H1 (cell line): ENCODE data around the gene RMP24.
A peak's percentile ranks its signal among the peaks of the same experiment; 100 is the strongest.

Experiments
- CTCF ChIA-PET: fragments of 300-600 bp; sonication (Branson Sonifier 250); formaldehyde crosslinking; loops from one replicate; lab custom pipeline; 2021; ENCODE audit not compliant: partially characterized antibody; lab: Charles Lee
- POLR2A ChIA-PET: fragments of 300-600 bp; sonication (Branson Sonifier 250); formaldehyde crosslinking; loops from one replicate; lab custom pipeline; 2021; ENCODE audit warnings: inconsistent platforms; ENCODE audit not compliant: partially characterized antibody; lab: Charles Lee
- DNase-seq, 2 experiments: peaks; one replicate each; pipeline versions ENCODE4 v3.0.0 to v3.0.0-alpha.2; 2010 to 2022; ENCODE audit warnings: low spot score in 2 of 2, low read depth in 1 of 2, mixed read lengths in 1 of 2
- FAIRE-seq: peaks from 2 replicates; lab custom pipeline; 2011; peaks lifted over from hg19 to GRCh38; lab: Jason Lieb, UNC
- H2AFZ ChIP-seq: 2 replicates; pipeline ENCODE4 v1.8.1; 2012; ENCODE audit warnings: low read length, inconsistent platforms
- H2AK5ac ChIP-seq: 2 replicates; pipeline ENCODE4 v1.6.1; 2013; ENCODE audit warnings: low read depth, low read length
- H2BK120ac ChIP-seq: replicated peaks from 2 replicates; pipeline ENCODE3; 2013; ENCODE audit warnings: low read depth, low read length, inconsistent platforms
- H2BK12ac ChIP-seq: 2 replicates; pipeline ENCODE4 v1.6.1; 2013; ENCODE audit warnings: low read depth, low read length
- H2BK15ac ChIP-seq: 2 replicates; pipeline ENCODE4 v1.6.1; 2013; ENCODE audit warnings: low read length
- H2BK20ac ChIP-seq: 2 replicates; pipeline ENCODE4 v1.6.1; 2013; ENCODE audit warnings: low read length
- H2BK5ac ChIP-seq: 2 replicates; pipeline ENCODE4 v1.6.1; 2013; ENCODE audit warnings: low read depth, low read length
- H3K14ac ChIP-seq: 2 replicates; pipeline ENCODE4 v1.6.1; 2013; ENCODE audit warnings: inconsistent platforms; ENCODE audit not compliant: insufficient read length
- H3K18ac ChIP-seq: 2 replicates; pipeline ENCODE4 v1.6.1; 2013; ENCODE audit warnings: low read length; ENCODE audit errors: extremely low read depth
- H3K23ac ChIP-seq: 2 replicates; pipeline ENCODE4 v1.6.1; 2013; ENCODE audit warnings: inconsistent platforms; ENCODE audit not compliant: insufficient read length
- H3K23me2 ChIP-seq: 2 replicates; pipeline ENCODE4 v1.6.1; 2013; ENCODE audit warnings: low read depth, low read length
- H3K27ac ChIP-seq: 2 replicates; pipeline ENCODE4 v1.6.1; 2011; ENCODE audit warnings: low read depth, low read length, inconsistent platforms
- H3K27me3 ChIP-seq, 4 experiments: replicated peaks in 1 of 4; 1 replicate in 1 of 4; 2 replicates in 3 of 4; pipeline versions ENCODE4 v1.6.1 to v1.8.1; 2011 to 2013; ENCODE audit warnings: low read length in 3 of 4, mild to moderate bottlenecking in 3 of 4, inconsistent platforms in 2 of 4, mixed read lengths in 2 of 4, moderate library complexity in 1 of 4; ENCODE audit not compliant: control insufficient read depth in 3 of 4, insufficient read depth in 3 of 4; ENCODE audit errors: extremely low read depth in 1 of 4
- H3K36me3 ChIP-seq, 4 experiments: 2 replicates each; pipeline versions ENCODE4 v1.6.1 to v1.8.1; 2011 to 2013; ENCODE audit warnings: mild to moderate bottlenecking in 4 of 4, low read length in 3 of 4, moderate library complexity in 2 of 4, control low read depth in 1 of 4, inconsistent platforms in 1 of 4; ENCODE audit not compliant: insufficient read depth in 4 of 4, control insufficient read depth in 2 of 4
- H3K4ac ChIP-seq: replicated peaks from 2 replicates; pipeline ENCODE3; 2013; ENCODE audit warnings: low read length, low read depth, mixed read lengths, inconsistent platforms; ENCODE audit not compliant: insufficient read length
- H3K4me1 ChIP-seq, 4 experiments: replicated peaks in 1 of 4; 1 replicate in 1 of 4; 2 replicates in 3 of 4; pipeline versions ENCODE4 v1.6.1 to v1.8.1; 2011 to 2013; ENCODE audit warnings: low read length in 3 of 4, inconsistent platforms in 2 of 4, mixed read lengths in 1 of 4; ENCODE audit not compliant: insufficient read depth in 4 of 4, control insufficient read depth in 3 of 4
- H3K4me2 ChIP-seq, 2 experiments: 2 replicates each; pipeline versions ENCODE4 v1.6.1 to v1.8.1; 2011 to 2013; ENCODE audit warnings: low read depth in 2 of 2, low read length in 2 of 2, control low read depth in 1 of 2, inconsistent platforms in 1 of 2, mild to moderate bottlenecking in 1 of 2; ENCODE audit not compliant: insufficient read depth in 1 of 2
- H3K4me3 ChIP-seq, 4 experiments: fragments of 200-600, 300-600 bp in 1 of 4; sonication (generic), shearing (Covaris generic), sonication (Bioruptor Twin) in 1 of 4; 2 replicates each; pipeline versions ENCODE4 v1.5.1 to v1.8.1; 2011 to 2016; ENCODE audit warnings: low read length in 4 of 4, low read depth in 3 of 4, control low read depth in 2 of 4, inconsistent platforms in 2 of 4, mild to moderate bottlenecking in 2 of 4, mixed read lengths in 1 of 4, moderate library complexity in 1 of 4; ENCODE audit not compliant: insufficient read depth in 2 of 4; ENCODE audit errors: extremely low read depth in 1 of 4
- H3K56ac ChIP-seq: replicated peaks from 2 replicates; pipeline ENCODE3; 2013; ENCODE audit warnings: low read depth, mild to moderate bottlenecking, mixed read lengths, low read length, inconsistent platforms; ENCODE audit not compliant: insufficient read length
- H3K79me1 ChIP-seq: 2 replicates; pipeline ENCODE4 v1.6.1; 2013; ENCODE audit warnings: low read depth, low read length, control low read depth
- H3K79me2 ChIP-seq, 2 experiments: 2 replicates each; pipeline versions ENCODE4 v1.6.1 to v1.8.1; 2012 to 2013; ENCODE audit warnings: low read length in 2 of 2, mild to moderate bottlenecking in 2 of 2, inconsistent platforms in 1 of 2; ENCODE audit not compliant: insufficient read depth in 2 of 2, control insufficient read depth in 1 of 2
- H3K9ac ChIP-seq, 4 experiments: replicated peaks in 1 of 4; 1 replicate in 1 of 4; 2 replicates in 3 of 4; pipeline versions ENCODE4 v1.6.1 to v1.8.1; 2011 to 2013; ENCODE audit warnings: low read depth in 3 of 4, low read length in 3 of 4, control low read depth in 2 of 4, mild to moderate bottlenecking in 2 of 4, moderate library complexity in 2 of 4, inconsistent platforms in 1 of 4; ENCODE audit errors: extremely low read depth in 1 of 4
- H3K9me3 ChIP-seq, 2 experiments: 2 replicates each; pipeline versions ENCODE4 v1.6.1 to v1.8.1; 2012 to 2013; ENCODE audit warnings: mild to moderate bottlenecking in 2 of 2, moderate library complexity in 2 of 2, control low read depth in 1 of 2, inconsistent platforms in 1 of 2, low read depth in 1 of 2, low read length in 1 of 2, mixed read lengths in 1 of 2; ENCODE audit not compliant: insufficient read depth in 2 of 2
- H4K20me1 ChIP-seq, 2 experiments: replicated peaks in 1 of 2; 2 replicates each; pipeline versions ENCODE3 to v1.8.1; 2011 to 2013; ENCODE audit warnings: inconsistent platforms in 2 of 2, low read length in 2 of 2, mild to moderate bottlenecking in 1 of 2; ENCODE audit not compliant: insufficient read depth in 2 of 2, control insufficient read depth in 1 of 2
- H4K5ac ChIP-seq: 2 replicates; pipeline ENCODE4 v1.6.1; 2013; ENCODE audit warnings: low read length, low read depth, mixed read lengths, inconsistent platforms; ENCODE audit not compliant: insufficient read length
- H4K8ac ChIP-seq: 2 replicates; pipeline ENCODE4 v1.8.0; 2013; ENCODE audit warnings: mild to moderate bottlenecking, moderate library complexity, low read length, inconsistent platforms; ENCODE audit not compliant: insufficient read depth; ENCODE audit errors: extremely low read depth
- H4K91ac ChIP-seq: replicated peaks from 2 replicates; pipeline ENCODE3; 2013; ENCODE audit warnings: low read length, mixed read lengths, inconsistent platforms; ENCODE audit not compliant: insufficient read length
- CBX5 ChIP-seq: fragments of 300-800, 300-1000 bp; sonication (generic); IDR thresholded peaks from 2 replicates; pipeline ENCODE4 v1.7.1; 2016; ENCODE audit warnings: antibody characterized with exemption, low read length, low read depth
- CREB1 ChIP-seq: IDR thresholded peaks from 2 replicates; pipeline ENCODE4 v1.6.1; 2012; ENCODE audit warnings: inconsistent platforms
- EP300 ChIP-seq, 2 experiments: IDR thresholded peaks; 1 replicate in 1 of 2; 2 replicates in 1 of 2; pipeline ENCODE4 v1.6.1; 2011 to 2012; ENCODE audit warnings: low read depth in 2 of 2, low read length in 2 of 2, mild to moderate bottlenecking in 2 of 2, borderline replicate concordance in 1 of 2, inconsistent platforms in 1 of 2, moderate library complexity in 1 of 2
- GTF2F1 ChIP-seq: IDR thresholded peaks from 2 replicates; pipeline ENCODE4 v1.6.1; 2012; ENCODE audit warnings: low read depth, low read length, improper control_type of control experiment, borderline replicate concordance
- KDM1A ChIP-seq: fragments of 200-600, 300-600 bp; sonication (generic); IDR thresholded peaks from 2 replicates; pipeline ENCODE4 v1.7.1; 2016; ENCODE audit warnings: mild to moderate bottlenecking, low read length, borderline replicate concordance
- KDM4A ChIP-seq: IDR thresholded peaks from one replicate; pipeline ENCODE4 v1.7.1; 2012; ENCODE audit warnings: low read depth, mild to moderate bottlenecking, moderate library complexity, low read length, inconsistent platforms; ENCODE audit not compliant: severe bottlenecking
- SP2 ChIP-seq: IDR thresholded peaks from 2 replicates; pipeline ENCODE4 v1.6.1; 2012; ENCODE audit warnings: mild to moderate bottlenecking, low read length, inconsistent platforms
- TAF1 ChIP-seq: IDR thresholded peaks from 2 replicates; pipeline ENCODE4 v1.6.1; 2011; ENCODE audit warnings: mild to moderate bottlenecking, low read depth, low read length
- WGBS, 2 experiments: shearing (Covaris generic) in 1 of 2; methylation state at CpG; one replicate each; pipeline versions ENCODE4 v1.1.6 to v1.1.7; 2013 to 2015; ENCODE audit warnings: low lambda C conversion rate in 2 of 2, mixed read lengths in 2 of 2, inconsistent platforms in 1 of 2, low coverage in 1 of 2, missing lambda C conversion rate in 1 of 2; ENCODE audit not compliant: insufficient replicate concordance in 2 of 2, insufficient coverage in 1 of 2, insufficient read length in 1 of 2; ENCODE audit errors: extremely low coverage in 1 of 2, missing lambda C conversion rate in 1 of 2; 5-methylcytosine and 5-hydroxymethylcytosine counted together

RMP24 gene

GRCh38 chr18:35938562-35938961 is 33.9 kb upstream of the RMP24 start:
- CTCF ChIA-PET: interaction anchor here (0.6 to 6.7 kb wide), 21 partner anchors 9 to 557 kb away, joined by 3 to 78 read pairs (median 4); no protein-coding TSS in a partner anchor
- TF ChIP-seq KDM4A (no peak), TAF1 (no peak), KDM1A (no peak), SP2 (no peak), GTF2F1 (no peak), EP300 (IDR thresholded peaks at IDR 0.05; ENCODE audit: borderline replicate concordance in 1 of 2, low read depth in 2 of 2, low read length in 2 of 2) (no peak), CBX5 (no peak), CREB1 (no peak)

More at GRCh38 chr18:35938562-35938961, 33.9 kb upstream of the RMP24 start:
- POLR2A ChIA-PET: no interaction called here
- Histone ChIP-seq H3K4me3 (no peak overlapping the region), H3K4ac (no peak overlapping the region), H4K5ac (no peak overlapping the region), H3K9ac (no peak overlapping the region), H4K8ac (no peak overlapping the region), H3K23ac (no peak overlapping the region), H2BK120ac (no peak overlapping the region), H3K4me2 (no peak overlapping the region), H4K91ac (no peak overlapping the region), H3K79me2 (no peaks in the 10 kb centered on the region), H2BK15ac (no peak overlapping the region), H3K56ac (no peak overlapping the region), H2AFZ (no peak overlapping the region), H3K27ac (no peak overlapping the region), H3K36me3 (peaks cover 0 to 43% (median 11%) of the 10 kb centered on the region in 4 experiments; a peak in 6 of 8 replicates), H3K23me2 (no peaks in the 10 kb centered on the region), H3K27me3 (no peaks in the 10 kb centered on the region), H3K14ac (no peak overlapping the region), H4K20me1 (no peaks in the 10 kb centered on the region), H2AK5ac (no peak overlapping the region), H2BK12ac (no peak overlapping the region), H3K79me1 (no peaks in the 10 kb centered on the region; the same call in none of the 2 replicates), H2BK5ac (0 out of 2 replicates have a peak overlapping the region, but pooled peaks have one; percentile 20), H3K4me1 (peaks cover 0 to 9% (median 5%) of the 10 kb centered on the region in 4 experiments; a peak in 5 of 7 replicates), H3K18ac (no peak overlapping the region), H3K9me3 (no peaks in the 10 kb centered on the region), H2BK20ac (no peak overlapping the region)
- FAIRE-seq (no peak), DNase-seq (no peak)
- WGBS, 2 experiments: 100% methylated on average over 1 of the region's 1 CpG; no CpG with 5 or more reads in 1 of the 2 experiments
